Transverse colon (tissue), 3 donors: ENCODE data around the gene NCOA4.

Experiments used
- CTCF ChIP-seq, 5 experiments: fragments of 200-600 bp in 3 of 5; fragments of 450-650 bp in 2 of 5; sonication (generic) in 3 of 5; IDR thresholded peaks; 1 replicate in 2 of 5; 2 replicates in 3 of 5; pipeline ENCODE4 v1.5.1; 2016 to 2017; ENCODE audit warnings: antibody characterized with exemption in 5 of 5, inconsistent platforms in 3 of 5, mild to moderate bottlenecking in 2 of 5, moderate library complexity in 1 of 5
- EP300 ChIP-seq: sonication (generic); formaldehyde crosslinking; IDR thresholded peaks from one replicate; pipeline ENCODE4 v1.6.1; 2017; ENCODE audit warnings: antibody characterized with exemption, low read depth

GRCh38 chr10:46026106-46026505 is 4.3 kb downstream of the NCOA4 start:
- TF ChIP-seq EP300 (no peak), CTCF (IDR thresholded peaks at IDR 0.05) (no peak)
